GM10266 (cell line): Measurements from ENCODE around the gene HADHB.

Source experiments
- DNase-seq: peaks from one replicate; pipeline ENCODE4 v3.0.0; 2012; ENCODE audit errors: extremely low spot score
- CTCF ChIP-seq: IDR thresholded peaks from 2 replicates; pipeline ENCODE4 v1.5.1; 2012; ENCODE audit warnings: mild to moderate bottlenecking, low read depth; ENCODE audit not compliant: control insufficient read depth, insufficient read depth; ENCODE audit errors: missing control alignments

HADHB gene

DNA sequence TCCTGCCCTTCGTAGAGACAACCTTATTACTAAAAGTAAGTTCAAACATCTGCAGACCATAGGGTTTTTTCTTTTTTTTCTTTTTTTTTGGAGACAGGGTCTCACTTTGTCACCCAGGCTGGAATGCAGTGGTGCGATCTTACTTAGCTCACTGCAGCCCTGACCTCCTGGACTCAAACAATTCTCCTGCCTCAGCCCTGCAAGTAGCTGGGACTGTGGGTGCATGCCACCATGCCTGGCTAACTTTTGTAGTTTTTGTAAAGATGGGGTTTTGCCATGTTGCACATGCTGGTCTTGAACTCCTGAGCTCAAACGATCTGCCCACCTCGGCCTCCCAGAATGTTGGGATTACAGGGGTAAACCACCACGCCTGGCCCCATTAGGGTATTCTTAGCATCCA is 32.7 kb upstream of the HADHB start:
- TF ChIP-seq CTCF = no peak
- DNase-seq = no peak

DNA sequence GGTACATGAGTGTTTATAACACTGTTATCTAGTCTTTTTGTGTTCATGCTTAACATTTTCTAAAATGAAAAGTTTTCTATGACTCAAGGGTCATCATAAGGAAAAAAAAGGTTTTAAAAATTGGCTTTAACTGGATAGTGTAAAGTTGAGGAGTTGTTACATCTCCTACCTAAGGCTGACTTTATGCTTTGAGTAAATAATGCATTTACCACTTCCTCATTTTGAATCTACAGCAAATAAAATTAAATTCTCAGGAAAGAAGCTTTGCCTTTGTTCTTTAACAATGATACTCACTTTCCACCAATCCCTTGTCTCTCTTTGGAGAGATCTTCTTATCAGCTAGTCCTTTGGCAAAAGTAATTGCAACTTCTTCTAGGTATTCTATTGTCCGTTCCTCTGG is 30.0 kb upstream of the HADHB start:
- TF ChIP-seq CTCF = no peak
- DNase-seq = no peak

DNA sequence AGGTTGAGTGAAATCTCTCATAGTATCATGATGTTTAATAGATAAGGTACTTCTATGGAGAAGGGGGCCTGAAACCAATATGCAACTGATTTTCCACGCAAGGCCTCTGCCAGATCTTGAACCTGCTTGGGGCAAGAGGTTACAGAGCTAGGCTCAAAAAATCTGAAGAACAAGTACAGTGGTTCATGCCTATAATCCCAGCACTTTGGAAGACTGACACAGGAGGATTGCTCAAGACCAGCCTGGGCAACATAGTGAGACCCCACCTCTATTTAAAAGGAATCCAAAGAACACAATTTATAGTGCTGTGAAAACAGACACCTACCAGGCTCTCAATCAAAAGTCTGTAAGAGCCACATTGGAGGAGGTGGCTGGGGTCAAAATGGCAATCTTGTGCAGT is 28.9 kb upstream of the HADHB start:
- no peak for DNase-seq
- no peak for TF ChIP-seq CTCF

GRCh38 chr2:26216587-26216986 is 28.2 kb upstream of the HADHB start:
- TF ChIP-seq CTCF = no peak

DNA sequence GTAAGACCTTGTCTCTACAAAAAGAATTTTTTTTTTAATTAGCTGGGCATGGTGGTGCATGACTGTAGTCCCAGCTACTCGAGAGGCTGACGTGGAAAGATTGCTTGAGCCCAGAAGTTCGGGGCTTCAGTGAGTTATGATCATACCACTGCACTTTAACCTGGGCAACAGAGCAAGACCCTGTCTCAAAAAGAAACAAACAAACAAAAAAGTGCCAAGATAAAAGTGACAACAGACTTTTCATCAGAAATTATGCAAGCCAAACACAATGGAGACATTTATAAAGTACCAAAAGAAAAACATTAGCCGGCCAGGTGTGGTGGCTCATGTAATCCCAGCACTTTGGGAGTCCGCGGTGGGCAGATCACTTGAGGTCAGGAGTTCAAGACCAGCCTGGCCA is 27.0 kb upstream of the HADHB start:
- no peak for DNase-seq
- TF ChIP-seq CTCF = no peak

More at GRCh38 chr2:26216587-26216986, 28.2 kb upstream of the HADHB start:
- DNase-seq = no peak

DNA sequence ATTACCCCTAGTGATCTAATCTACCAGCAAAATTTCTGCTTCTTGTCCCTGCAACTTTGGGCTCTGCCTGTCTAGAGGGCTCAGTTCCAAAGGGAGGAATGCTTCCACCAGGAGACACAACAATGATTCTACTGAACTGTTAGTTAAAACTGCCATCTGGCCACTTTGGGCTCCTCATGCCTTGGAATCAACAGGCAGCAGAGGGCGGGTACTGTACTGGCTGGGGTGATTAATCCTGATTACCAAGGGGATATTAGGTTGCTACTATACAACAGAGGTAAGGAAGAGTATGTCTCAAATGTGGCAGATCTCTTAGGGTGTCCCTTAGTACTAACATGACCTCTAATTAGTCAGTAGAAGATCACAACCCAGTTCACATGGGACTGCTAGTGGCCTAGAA is 21.7 kb upstream of the HADHB start:
- no peak for DNase-seq
- no peak for TF ChIP-seq CTCF

- DNase-seq = no peak
- no peak for TF ChIP-seq CTCF
Observed at GRCh38 chr2:26224095-26224494, 20.6 kb upstream of the HADHB start.

DNA sequence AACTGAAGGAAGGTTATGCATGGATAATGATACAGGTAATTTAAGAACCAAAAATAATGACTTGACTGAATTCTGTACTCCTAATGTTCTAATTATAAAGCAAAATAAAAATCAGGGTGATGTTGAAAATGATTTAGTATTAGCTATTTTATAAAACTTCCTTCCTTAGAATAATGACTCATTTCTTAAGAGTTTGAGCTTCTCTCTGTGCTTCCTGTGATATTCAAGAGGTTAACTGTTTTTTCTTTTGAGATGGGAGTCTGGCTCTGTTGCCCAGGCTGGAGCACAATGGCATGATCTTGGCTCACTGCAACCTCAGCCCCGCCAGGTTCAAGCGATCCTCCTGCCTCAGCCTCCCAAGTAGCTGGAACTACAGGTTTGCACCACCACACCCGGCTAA is 15.1 kb upstream of the HADHB start:
- TF ChIP-seq CTCF = no peak
- DNase-seq = no peak
